Right lobe of liver (tissue), 4 donors: ENCODE data around the gene ARCN1.

Source experiments
- POLR2A ChIP-seq: fragments of 450-650 bp; IDR thresholded peaks from one replicate; pipeline ENCODE4 v1.6.1; 2017; ENCODE audit warnings: antibody characterized with exemption, mild to moderate bottlenecking
- TF ChIP-seq, protein P1 (sequence below), 4 donors: fragments of 200-600 bp in 3 of 4; fragments of 450-650 bp in 1 of 4; IDR thresholded peaks; one replicate each; pipeline versions ENCODE4 v1.5.1 to v1.8.0; 2016 to 2022; ENCODE audit warnings: antibody characterized with exemption in 4 of 4, mild to moderate bottlenecking in 2 of 4
- donor health status: DM: no; HTN: no; CAD: no.
- donor health status: DM: no; HTN: no; CAD: no.
- donor health status: DM: no; HTN: yes; CAD: no.

DNA sequence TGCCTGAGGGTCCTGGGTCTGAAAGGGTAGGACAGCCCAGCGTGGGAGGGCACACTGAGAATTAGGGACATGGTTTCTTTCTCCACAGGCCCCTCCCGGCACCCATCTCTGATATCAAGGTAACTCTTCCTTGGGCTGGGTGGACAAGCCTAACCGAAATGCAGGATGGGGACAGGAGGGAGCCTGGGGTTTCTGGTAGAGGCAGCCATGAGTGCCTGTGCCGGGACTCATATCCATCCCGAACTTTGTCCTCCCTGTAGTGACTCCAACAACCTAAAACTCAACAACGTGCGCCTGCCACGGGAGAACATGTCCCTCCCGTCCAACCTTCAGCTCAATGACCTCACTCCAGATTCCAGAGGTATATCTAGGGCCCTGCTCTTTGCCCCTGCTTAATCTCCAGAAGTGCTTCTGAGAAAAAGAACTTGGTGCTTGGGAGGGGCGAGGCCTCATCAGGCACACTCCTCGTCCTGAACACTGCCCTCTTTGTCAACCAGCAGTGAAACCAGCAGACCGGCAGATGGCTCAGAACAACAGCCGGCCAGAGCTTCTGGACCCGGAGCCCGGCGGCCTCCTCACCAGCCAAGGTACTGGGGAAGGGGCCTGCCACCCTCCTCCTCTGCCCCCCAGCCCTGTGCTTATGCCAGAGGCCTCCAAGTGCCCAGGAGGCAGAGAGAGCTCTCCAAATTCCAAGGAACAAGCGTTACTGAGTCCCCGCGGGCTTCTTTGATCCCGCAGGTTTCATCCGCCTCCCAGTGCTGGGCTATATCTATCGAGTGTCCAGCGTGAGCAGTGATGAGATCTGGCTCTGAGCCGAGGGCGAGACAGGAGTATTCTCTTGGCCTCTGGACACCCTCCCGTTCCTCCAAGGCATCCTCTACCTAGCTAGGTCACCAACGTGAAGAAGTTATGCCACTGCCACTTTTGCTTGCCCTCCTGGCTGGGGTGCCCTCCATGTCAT, 38.2 kb upstream of the ARCN1 start:
- no peak for TF ChIP-seq POLR2A
- TF ChIP-seq, protein P1, sequence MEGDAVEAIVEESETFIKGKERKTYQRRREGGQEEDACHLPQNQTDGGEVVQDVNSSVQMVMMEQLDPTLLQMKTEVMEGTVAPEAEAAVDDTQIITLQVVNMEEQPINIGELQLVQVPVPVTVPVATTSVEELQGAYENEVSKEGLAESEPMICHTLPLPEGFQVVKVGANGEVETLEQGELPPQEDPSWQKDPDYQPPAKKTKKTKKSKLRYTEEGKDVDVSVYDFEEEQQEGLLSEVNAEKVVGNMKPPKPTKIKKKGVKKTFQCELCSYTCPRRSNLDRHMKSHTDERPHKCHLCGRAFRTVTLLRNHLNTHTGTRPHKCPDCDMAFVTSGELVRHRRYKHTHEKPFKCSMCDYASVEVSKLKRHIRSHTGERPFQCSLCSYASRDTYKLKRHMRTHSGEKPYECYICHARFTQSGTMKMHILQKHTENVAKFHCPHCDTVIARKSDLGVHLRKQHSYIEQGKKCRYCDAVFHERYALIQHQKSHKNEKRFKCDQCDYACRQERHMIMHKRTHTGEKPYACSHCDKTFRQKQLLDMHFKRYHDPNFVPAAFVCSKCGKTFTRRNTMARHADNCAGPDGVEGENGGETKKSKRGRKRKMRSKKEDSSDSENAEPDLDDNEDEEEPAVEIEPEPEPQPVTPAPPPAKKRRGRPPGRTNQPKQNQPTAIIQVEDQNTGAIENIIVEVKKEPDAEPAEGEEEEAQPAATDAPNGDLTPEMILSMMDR (IDR thresholded peaks at IDR 0.05), result no peak
